ENCODE measurements around the gene SUN5. TPM values are rescaled to one million over a fixed set of nuclear protein-coding genes. Genes with fewer than 3 reads are reported as not detected.

SUN5 gene
- total and polyA plus RNA-seq, 2 of the 8 experiments (the other 6 are each of a cell fraction or from before 2014, with no cell fraction given): not detected

GRCh38 chr20:32980131-32980941, 23.9 kb downstream of the SUN5 start:
- Histone ChIP-seq H4K5ac (ENCODE audit: insufficient read length, low read depth, low read length) (no peak overlapping the region), H3K4ac (replicated peaks; ENCODE audit: insufficient read length, low read depth, low read length) (no peak overlapping the region), H3K4me1 (replicated peaks in 1 of 4; ENCODE audit: control insufficient read depth in 3 of 4, insufficient read depth in 4 of 4, low read length in 3 of 4) (no peaks in the 10 kb centered on the region), H2AK5ac (ENCODE audit: low read depth, low read length) (no peak overlapping the region), H2BK15ac (ENCODE audit: low read length) (no peak overlapping the region), H3K27me3 (replicated peaks in 1 of 4; ENCODE audit: control insufficient read depth in 3 of 4, extremely low read depth in 1 of 4, insufficient read depth in 3 of 4, low read length in 3 of 4) (0 out of 7 replicates have a peak, but pooled peaks cover 0 to 2% (median 0%) of the 10 kb centered on the region in 4 experiments), H2BK20ac (ENCODE audit: low read length) (no peak overlapping the region), H3K79me1 (ENCODE audit: low read depth, low read length) (no peaks in the 10 kb centered on the region), H3K79me2 (ENCODE audit: control insufficient read depth in 1 of 2, insufficient read depth in 2 of 2, low read length in 2 of 2) (no peaks in the 10 kb centered on the region), H2BK120ac (replicated peaks; ENCODE audit: low read depth, low read length) (no peak overlapping the region), H3K36me3 (ENCODE audit: control insufficient read depth in 2 of 4, insufficient read depth in 4 of 4, low read length in 3 of 4) (no peaks in the 10 kb centered on the region), H3K14ac (ENCODE audit: insufficient read length) (no peak overlapping the region), H2AFZ (ENCODE audit: low read length) (no peak overlapping the region), H4K20me1 (replicated peaks in 1 of 2; ENCODE audit: control insufficient read depth in 1 of 2, insufficient read depth in 2 of 2, low read length in 2 of 2) (no peaks in the 10 kb centered on the region), H3K4me2 (ENCODE audit: insufficient read depth in 1 of 2, low read depth in 2 of 2, low read length in 2 of 2) (no peak overlapping the region), H2BK5ac (ENCODE audit: low read depth, low read length) (no peak overlapping the region), H2BK12ac (ENCODE audit: low read depth, low read length) (no peak overlapping the region), H4K91ac (replicated peaks; ENCODE audit: insufficient read length, low read length) (no peak overlapping the region), H3K27ac (ENCODE audit: low read depth, low read length) (no peak overlapping the region), H4K8ac (ENCODE audit: extremely low read depth, insufficient read depth, low read length) (no peak overlapping the region), H3K23ac (ENCODE audit: insufficient read length) (no peak overlapping the region), H3K9ac (replicated peaks in 1 of 4; ENCODE audit: extremely low read depth in 1 of 4, low read depth in 3 of 4, low read length in 3 of 4) (no peak overlapping the region), H3K9me3 (ENCODE audit: insufficient read depth in 2 of 2, low read depth in 1 of 2, low read length in 1 of 2) (peaks cover 4 to 16% of the 10 kb centered on the region in 2 experiments; a peak in 3 of 4 replicates), H3K56ac (replicated peaks; ENCODE audit: insufficient read length, low read depth, low read length) (no peak overlapping the region), H3K4me3 (ENCODE audit: extremely low read depth in 1 of 4, insufficient read depth in 2 of 4, low read depth in 3 of 4, low read length in 4 of 4) (no peak overlapping the region), H3K18ac (ENCODE audit: extremely low read depth, low read length) (no peak overlapping the region), H3K23me2 (ENCODE audit: low read depth, low read length) (no peaks in the 10 kb centered on the region)
- ChIA-PET POLR2A (ENCODE audit: partially characterized antibody) (no interaction called here), CTCF (ENCODE audit: partially characterized antibody) (interaction anchor here (1.0 to 5.4 kb wide), 2 partner anchors 14 to 233 kb away, joined by 3 to 33 read pairs; no protein-coding TSS in a partner anchor)
- FAIRE-seq (no peak), DNase-seq (ENCODE audit: low read depth in 1 of 2, low spot score in 2 of 2) (no peak)
- WGBS, 2 experiments (ENCODE audit: extremely low coverage in 1 of 2, insufficient coverage in 1 of 2, insufficient read length in 1 of 2, insufficient replicate concordance in 2 of 2, low coverage in 1 of 2, low lambda C conversion rate in 2 of 2, missing lambda C conversion rate in 1 of 2): 91% methylated on average over 16 of the region's 19 CpGs; no CpG with 5 or more reads in 1 of the 2 experiments
- no peak for TF ChIP-seq EP300 (IDR thresholded peaks at IDR 0.05; ENCODE audit: borderline replicate concordance in 1 of 2, low read depth in 2 of 2, low read length in 2 of 2)
- no peak for TF ChIP-seq MAFK (IDR thresholded peaks at IDR 0.05; ENCODE audit: low read depth, low read length)
- no peak for TF ChIP-seq RFX5 (IDR thresholded peaks at IDR 0.05; ENCODE audit: borderline replicate concordance, low read depth, low read length)
- TF ChIP-seq ZNF274 (IDR thresholded peaks at IDR 0.05; ENCODE audit: borderline replicate concordance, extremely low read depth, low read length): no peak
- TF ChIP-seq HDAC6 (IDR thresholded peaks at IDR 0.05; ENCODE audit: low read depth, low read length): no peak
- TF ChIP-seq KDM5A (IDR thresholded peaks at IDR 0.05; ENCODE audit: low read length): no peak
- no peak for TF ChIP-seq YY1 (IDR thresholded peaks at IDR 0.05; ENCODE audit: low read depth, low read length)
- TF ChIP-seq BACH1 (IDR thresholded peaks at IDR 0.05; ENCODE audit: low read length): no peak
